Tibial nerve (tissue), 4 donors: ENCODE results near the gene SPPL2B. TPM values are rescaled to one million over a fixed set of nuclear protein-coding genes. Genes with fewer than 3 reads are reported as not detected.

Experiments
- DNase-seq, 2 donors: peaks; one replicate each; pipeline ENCODE4 v3.0.0-alpha.2; 2019; ENCODE audit warnings: low spot score in 2 of 2
- H3K27ac ChIP-seq, 4 donors: fragments of 200-600 bp; sonication (generic) in 3 of 4; one replicate each; pipeline ENCODE4 v1.5.1; 2017 to 2019; ENCODE audit warnings: mild to moderate bottlenecking in 1 of 4
- H3K27me3 ChIP-seq, 2 donors: fragments of 200-600 bp; sonication (generic) in 1 of 2; one replicate each; pipeline versions ENCODE4 v1.5.1 to v1.6.0; 2017 to 2019
- H3K36me3 ChIP-seq, 3 donors: fragments of 200-600 bp; sonication (generic); one replicate each; pipeline ENCODE4 v1.5.1; 2018 to 2019
- H3K4me1 ChIP-seq, 4 donors: fragments of 200-600 bp; sonication (generic) in 3 of 4; one replicate each; pipeline ENCODE4 v1.5.1; 2017 to 2019
- H3K4me3 ChIP-seq, 4 donors: fragments of 200-600 bp; sonication (generic) in 3 of 4; one replicate each; pipeline ENCODE4 v1.5.1; 2017 to 2019; ENCODE audit warnings: mild to moderate bottlenecking in 1 of 4, moderate library complexity in 1 of 4
- H3K9me3 ChIP-seq, 4 donors: fragments of 200-600 bp; sonication (generic) in 3 of 4; one replicate each; pipeline ENCODE4 v1.5.1; 2017 to 2019
- EP300 ChIP-seq, 2 donors: sonication (generic); formaldehyde crosslinking; IDR thresholded peaks; one replicate each; pipeline ENCODE4 v1.6.1; 2017; ENCODE audit warnings: antibody characterized with exemption in 2 of 2, mild to moderate bottlenecking in 1 of 2
- POLR2A ChIP-seq, 2 donors: fragments of 450-650 bp; IDR thresholded peaks; one replicate each; pipeline ENCODE4 v1.6.1; 2017; ENCODE audit warnings: antibody characterized with exemption in 2 of 2, mild to moderate bottlenecking in 2 of 2, moderate library complexity in 2 of 2
- WGBS, 2 donors: methylation state at CpG; one replicate each; pipeline ENCODE4 v1.1.5; 2018; 5-methylcytosine and 5-hydroxymethylcytosine counted together
- total RNA-seq, 4 donors: library from RNA; depleted of rRNA; stranded (reverse); fragments of >200 nt; gene quantifications; one replicate each; pipeline ENCODE4 v1.1.0, GENCODE V29; 2016
- TF ChIP-seq, protein P1 (sequence below), 5 experiments: fragments of 200-600 bp in 3 of 5; fragments of 450-650 bp in 2 of 5; sonication (generic) in 3 of 5; IDR thresholded peaks; one replicate each; pipeline ENCODE4 v1.5.1; 2016 to 2019; ENCODE audit warnings: antibody characterized with exemption in 5 of 5, mild to moderate bottlenecking in 3 of 5, moderate library complexity in 2 of 5

Gene SPPL2B
- total RNA-seq, 4 donors from 2014 or later: 51.1 to 97.2 (median 77.7) TPM

DNA sequence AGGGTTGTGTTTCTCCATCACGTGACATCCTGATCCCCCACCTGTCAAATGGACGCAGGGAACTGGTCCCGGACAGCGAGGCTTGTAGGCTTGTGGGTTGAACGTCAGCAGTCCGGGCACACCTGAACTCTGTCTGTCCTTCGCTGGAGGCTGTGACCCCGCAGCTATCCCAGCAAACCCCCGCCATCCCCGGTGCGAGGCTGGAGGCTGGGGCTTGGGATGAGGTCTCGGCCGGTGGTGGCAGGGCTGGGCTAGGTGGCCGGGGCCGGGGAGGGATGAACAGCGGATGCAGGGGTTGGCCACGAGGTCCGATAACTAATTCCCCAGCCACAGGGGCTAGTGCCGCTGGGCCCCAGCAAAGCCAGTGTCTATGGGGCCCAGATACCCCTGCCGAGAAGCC, 8.9 kb upstream of the SPPL2B start:
- no peak for DNase-seq
- Histone ChIP-seq H3K27me3 (peaks cover 0 to 6% of the 10 kb centered on the region in 2 donors), H3K9me3 (peaks cover 0 to 17% (median 1%) of the 10 kb centered on the region in 4 donors), H3K4me1 (peaks cover 0 to 3% (median 0%) of the 10 kb centered on the region in 4 donors), H3K27ac (no peak overlapping the region), H3K4me3 (no peak overlapping the region), H3K36me3 (peaks cover 0 to 43% (median 8%) of the 10 kb centered on the region in 3 donors)
- 73 to 84% methylated on average over 11 to 20 of the region's 20 CpGs for WGBS, 2 donors
- TF ChIP-seq EP300 (IDR thresholded peaks at IDR 0.05) (no peak), POLR2A (IDR thresholded peaks at IDR 0.05) (no peak)
- TF ChIP-seq, protein P1, sequence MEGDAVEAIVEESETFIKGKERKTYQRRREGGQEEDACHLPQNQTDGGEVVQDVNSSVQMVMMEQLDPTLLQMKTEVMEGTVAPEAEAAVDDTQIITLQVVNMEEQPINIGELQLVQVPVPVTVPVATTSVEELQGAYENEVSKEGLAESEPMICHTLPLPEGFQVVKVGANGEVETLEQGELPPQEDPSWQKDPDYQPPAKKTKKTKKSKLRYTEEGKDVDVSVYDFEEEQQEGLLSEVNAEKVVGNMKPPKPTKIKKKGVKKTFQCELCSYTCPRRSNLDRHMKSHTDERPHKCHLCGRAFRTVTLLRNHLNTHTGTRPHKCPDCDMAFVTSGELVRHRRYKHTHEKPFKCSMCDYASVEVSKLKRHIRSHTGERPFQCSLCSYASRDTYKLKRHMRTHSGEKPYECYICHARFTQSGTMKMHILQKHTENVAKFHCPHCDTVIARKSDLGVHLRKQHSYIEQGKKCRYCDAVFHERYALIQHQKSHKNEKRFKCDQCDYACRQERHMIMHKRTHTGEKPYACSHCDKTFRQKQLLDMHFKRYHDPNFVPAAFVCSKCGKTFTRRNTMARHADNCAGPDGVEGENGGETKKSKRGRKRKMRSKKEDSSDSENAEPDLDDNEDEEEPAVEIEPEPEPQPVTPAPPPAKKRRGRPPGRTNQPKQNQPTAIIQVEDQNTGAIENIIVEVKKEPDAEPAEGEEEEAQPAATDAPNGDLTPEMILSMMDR (IDR thresholded peaks at IDR 0.05): no peak

DNA sequence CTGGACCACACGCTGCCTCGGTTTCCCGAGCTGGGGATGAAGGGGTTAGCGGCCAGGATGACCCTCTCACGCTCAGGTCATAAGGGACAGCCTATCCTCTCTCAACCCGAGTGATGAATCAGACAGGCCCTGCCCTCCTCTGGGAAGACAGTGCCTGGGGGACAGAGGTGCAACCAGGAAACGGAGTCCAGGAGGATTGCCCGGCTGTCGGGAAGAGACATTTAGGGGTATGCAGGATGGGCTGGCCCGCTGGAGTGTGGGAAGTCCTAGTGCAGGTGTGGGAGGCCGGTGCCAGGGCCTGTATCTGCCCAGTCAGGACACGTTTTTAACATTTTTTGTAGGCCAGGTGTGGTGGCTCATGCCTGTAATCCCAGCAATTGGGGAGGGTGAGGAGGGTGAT, 8.4 kb upstream of the SPPL2B start:
- TF ChIP-seq, protein P1 (IDR thresholded peaks at IDR 0.05): no peak
- TF ChIP-seq EP300 (IDR thresholded peaks at IDR 0.05) (no peak), POLR2A (IDR thresholded peaks at IDR 0.05) (no peak)
- Histone ChIP-seq H3K36me3 (peaks cover 0 to 48% (median 8%) of the 10 kb centered on the region in 3 donors), H3K27me3 (peaks cover 0 to 6% of the 10 kb centered on the region in 2 donors), H3K4me3 (no peak overlapping the region), H3K4me1 (peaks cover 0 to 3% (median 0%) of the 10 kb centered on the region in 4 donors), H3K9me3 (peaks cover 0 to 12% (median 1%) of the 10 kb centered on the region in 4 donors), H3K27ac (no peak overlapping the region)
- DNase-seq: no peak
- 54 to 66% methylated on average over 12 of the region's 12 CpGs for WGBS, 2 donors

DNA sequence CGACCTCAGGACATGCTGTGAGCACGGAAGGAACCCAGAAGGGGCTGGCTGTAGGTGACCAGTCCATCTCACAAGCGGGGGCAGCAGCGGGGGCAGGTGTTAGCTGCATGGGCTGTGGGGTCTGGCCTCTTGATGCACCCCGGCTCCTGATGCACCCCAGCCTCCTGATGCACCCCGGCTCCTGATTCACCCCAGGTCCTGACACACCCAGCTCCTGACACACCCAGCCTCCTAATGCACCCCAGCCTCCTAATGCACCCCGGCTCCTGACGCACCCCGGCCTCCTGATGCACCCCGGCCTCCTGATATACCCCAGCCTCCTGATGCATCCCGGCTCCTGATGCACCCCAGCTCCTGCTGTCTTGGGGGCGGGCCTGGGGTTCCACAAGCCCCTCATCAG, 7.5 kb upstream of the SPPL2B start:
- H3K27ac ChIP-seq: no peak overlapping the region
- peaks cover 0 to 57% (median 8%) of the 10 kb centered on the region in 3 donors for H3K36me3 ChIP-seq
- H3K27me3 ChIP-seq: peaks cover 0 to 1% of the 10 kb centered on the region in 2 donors
- peaks cover 0 to 4% (median 0%) of the 10 kb centered on the region in 4 donors for H3K9me3 ChIP-seq
- no peak overlapping the region for H3K4me3 ChIP-seq
- DNase-seq: no peak
- TF ChIP-seq EP300 (IDR thresholded peaks at IDR 0.05) (no peak), POLR2A (IDR thresholded peaks at IDR 0.05) (no peak)
- TF ChIP-seq, protein P1 (IDR thresholded peaks at IDR 0.05): no peak
- 85 to 90% methylated on average over 12 of the region's 12 CpGs for WGBS, 2 donors
- peaks cover 0 to 5% (median 0%) of the 10 kb centered on the region in 4 donors for H3K4me1 ChIP-seq

DNA sequence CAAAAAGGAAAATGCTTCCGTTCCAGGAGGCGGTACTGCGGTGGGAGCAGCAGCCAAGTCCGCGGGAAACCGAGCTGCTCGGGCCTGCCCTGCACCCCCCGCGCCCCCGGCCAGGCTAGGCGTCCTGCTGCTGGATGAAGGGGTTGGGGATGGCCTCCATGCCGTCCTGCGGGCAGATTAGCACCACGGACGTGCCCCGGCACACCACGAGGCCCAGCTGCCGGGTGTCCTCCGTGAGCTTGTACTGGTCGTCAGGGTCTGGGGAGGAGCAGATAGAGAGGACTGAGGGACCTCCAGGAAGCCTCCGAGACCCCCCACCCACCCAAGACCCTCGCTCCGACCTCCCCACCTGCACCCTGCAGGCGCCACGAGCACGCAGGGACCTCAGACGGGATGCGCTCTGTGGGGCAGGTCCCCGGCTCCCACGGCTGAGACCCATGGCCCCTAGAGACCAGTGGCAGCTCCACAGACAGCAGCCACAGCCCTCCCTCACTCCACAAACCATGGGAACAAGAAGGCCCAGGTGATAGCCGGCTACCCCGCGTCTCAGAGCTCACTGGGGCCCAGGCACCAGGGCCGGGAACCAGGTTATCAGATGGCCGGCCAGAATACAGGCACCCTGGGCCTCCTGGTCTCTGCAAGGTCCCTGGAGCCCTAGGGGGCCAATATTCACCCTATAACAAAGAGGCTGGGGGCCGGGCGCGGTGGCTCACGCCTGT, 6.8 kb upstream of the SPPL2B start:
- Histone ChIP-seq H3K9me3 (no peaks in the 10 kb centered on the region), H3K27ac (no peak overlapping the region), H3K36me3 (peaks cover 0 to 58% (median 8%) of the 10 kb centered on the region in 3 donors), H3K4me1 (peaks cover 0 to 12% (median 2%) of the 10 kb centered on the region in 4 donors), H3K27me3 (no peaks in the 10 kb centered on the region), H3K4me3 (no peak overlapping the region)
- WGBS, 2 donors: 88 to 89% methylated on average over 26 to 34 of the region's 39 CpGs
- TF ChIP-seq EP300 (IDR thresholded peaks at IDR 0.05) (no peak), POLR2A (IDR thresholded peaks at IDR 0.05) (no peak)
- TF ChIP-seq, protein P1 (IDR thresholded peaks at IDR 0.05): no peak
- no peak for DNase-seq

DNA sequence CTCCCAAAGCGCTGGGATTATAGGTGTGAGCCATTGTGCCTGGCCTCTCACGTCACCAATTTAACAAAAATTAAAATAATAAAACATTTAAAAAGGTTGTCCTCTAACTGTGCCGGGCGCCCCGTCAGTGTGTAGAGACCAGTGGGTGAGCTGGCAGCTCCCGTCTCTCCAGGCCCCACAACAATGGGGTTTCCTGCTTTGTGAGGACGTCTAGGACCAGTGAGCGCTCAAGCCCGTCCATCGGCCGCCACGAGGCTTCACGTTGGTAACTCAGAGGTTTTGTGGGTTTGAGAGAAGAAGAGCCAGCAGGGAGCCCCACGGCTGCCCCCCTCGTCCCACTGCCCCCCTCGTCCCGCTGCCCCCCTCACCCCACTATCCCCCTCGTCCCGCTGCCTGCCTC, 4.8 kb upstream of the SPPL2B start:
- H3K36me3 ChIP-seq: peaks cover 0 to 58% (median 8%) of the 10 kb centered on the region in 3 donors
- WGBS, 2 donors: 88 to 92% methylated on average over 15 to 19 of the region's 19 CpGs

More for the DNA sequence above, 4.8 kb upstream of the SPPL2B start:
- Histone ChIP-seq H3K27me3 (no peaks in the 10 kb centered on the region), H3K4me1 (peaks cover 0 to 22% (median 13%) of the 10 kb centered on the region in 4 donors), H3K27ac (no peak overlapping the region), H3K9me3 (no peaks in the 10 kb centered on the region), H3K4me3 (no peak overlapping the region)
- no peak for DNase-seq
- no peak for TF ChIP-seq EP300 (IDR thresholded peaks at IDR 0.05)
- TF ChIP-seq, protein P1 (IDR thresholded peaks at IDR 0.05): no peak
- no peak for TF ChIP-seq POLR2A (IDR thresholded peaks at IDR 0.05)
